SKM-1 (cell line): ENCODE measurements around the gene EHMT1.
"Not testable (repeated sequence)": the region's sequence is repeated elsewhere in the genome, so short reads cannot be mapped to it uniquely, and the experiment has no call there.

Source experiments
- DNase-seq: peaks from one replicate; lab custom pipeline; 2025; ENCODE audit not compliant: unreplicated experiment; lab: John Stamatoyannopoulos, UW

The EHMT1 gene

GRCh38 chr9:137614631-137615386 is 4.0 kb upstream of the EHMT1 start:
- DNase-seq: no peak

- DNase-seq: no peak
Measured at GRCh38 chr9:137615387-137615871, 3.4 kb upstream of the EHMT1 start.

DNA sequence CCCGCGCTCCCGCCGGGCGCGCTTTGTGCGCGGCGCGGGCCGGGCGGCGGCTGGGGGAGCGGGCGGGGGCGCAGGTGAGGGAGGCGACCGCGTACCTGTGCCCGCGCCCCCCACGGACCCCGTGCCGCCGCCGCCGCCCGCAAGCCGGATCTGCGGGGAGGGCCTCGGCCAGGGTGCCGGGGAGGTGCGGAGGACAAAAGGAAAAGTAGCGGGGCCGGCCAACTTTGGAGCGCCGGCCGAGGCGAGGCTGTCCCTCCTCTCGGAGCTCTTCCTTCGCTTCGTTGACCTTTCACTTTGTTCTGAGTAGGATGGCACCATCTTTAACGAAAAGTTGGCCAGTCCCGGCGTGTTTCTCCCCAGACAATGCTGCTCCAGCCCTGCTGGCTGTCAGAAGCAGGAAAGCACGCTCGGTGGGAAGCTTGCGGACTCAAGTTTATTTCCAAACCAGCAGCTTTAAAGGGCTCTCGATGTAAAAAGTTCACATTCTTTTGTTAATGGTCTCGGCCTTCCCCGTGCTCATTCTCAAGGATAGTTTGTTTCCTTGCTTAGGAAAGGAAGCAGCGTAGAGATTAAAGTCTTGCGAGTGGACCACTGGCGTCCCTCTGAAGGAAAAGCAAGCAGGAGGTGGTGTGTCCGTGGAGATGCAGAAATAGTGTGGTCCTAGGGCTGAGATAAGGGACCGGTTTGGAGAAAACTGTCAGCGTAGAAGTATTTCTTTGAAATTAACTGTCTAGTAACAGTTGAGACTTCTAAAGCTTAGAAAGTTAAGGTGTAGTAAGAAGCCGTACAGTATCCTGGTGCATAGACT is 639 bp downstream of the EHMT1 start:
- no peak for DNase-seq

DNA sequence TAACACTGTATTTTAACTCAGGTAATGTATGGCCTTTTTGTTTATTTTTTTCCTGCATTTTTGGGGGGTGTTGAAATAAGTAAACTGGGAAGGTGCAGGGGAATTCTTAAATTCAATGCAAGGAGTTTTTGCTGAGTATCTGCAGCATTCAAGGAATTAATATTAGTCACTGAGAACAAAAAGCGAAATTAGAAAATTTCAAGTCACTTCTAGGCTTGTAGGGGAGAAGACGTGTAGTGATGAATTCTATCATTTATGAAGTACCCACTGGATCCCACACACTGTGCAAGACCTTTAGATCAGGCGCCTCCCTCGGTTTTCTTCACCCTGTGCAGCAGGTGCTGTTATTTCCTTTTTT is 1.2 kb downstream of the EHMT1 start:
- no peak for DNase-seq

DNA sequence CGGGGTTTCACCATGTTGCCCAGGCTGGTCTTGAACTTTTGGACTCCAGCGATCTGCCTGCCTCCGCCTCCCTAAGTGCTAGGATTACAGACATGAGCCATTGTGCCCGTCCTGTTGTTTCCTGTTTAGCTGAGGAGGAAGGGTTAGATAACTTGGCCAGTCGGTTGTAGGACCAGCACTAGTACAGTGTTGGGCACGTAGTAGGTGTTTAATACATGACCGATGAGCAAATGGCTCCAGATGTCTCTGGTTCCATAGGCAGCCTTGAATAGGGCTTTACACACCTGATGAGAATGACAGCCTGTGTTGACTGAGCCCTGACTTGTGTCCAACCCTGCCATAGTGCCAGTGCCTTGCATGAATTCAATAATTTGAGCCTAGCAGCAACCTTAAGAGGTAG is 1.8 kb downstream of the EHMT1 start:
- DNase-seq: no peak

DNA sequence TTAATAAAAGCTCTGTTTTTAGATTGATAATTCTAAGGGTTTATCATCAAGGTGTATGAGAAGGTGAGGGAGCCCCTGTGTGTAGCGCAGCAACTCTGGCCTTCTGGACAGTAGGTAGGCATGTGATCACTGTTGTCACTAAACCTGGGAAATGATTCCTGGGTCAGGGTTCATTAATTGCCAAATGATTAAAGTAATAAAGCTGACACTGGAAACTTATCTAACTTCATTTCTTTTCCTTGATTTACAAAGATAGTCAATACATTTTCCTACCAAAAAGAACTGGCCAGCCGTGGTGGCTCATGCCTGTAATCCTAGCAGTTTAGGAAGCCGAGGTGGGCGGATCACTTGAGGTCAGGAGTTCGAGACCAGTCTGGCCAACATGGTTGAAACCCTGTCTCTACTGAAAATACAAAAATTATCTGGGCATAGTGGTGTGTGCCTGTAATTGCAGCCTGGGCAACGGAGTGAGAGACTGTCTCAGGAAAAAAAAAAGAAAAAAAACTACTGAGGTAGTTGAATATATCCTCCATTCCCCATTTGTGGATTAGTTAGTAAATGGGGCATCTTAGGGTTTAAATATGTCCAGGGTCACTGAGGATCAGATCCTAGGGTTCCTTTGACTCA is 2.4 kb downstream of the EHMT1 start:
- DNase-seq: no peak

DNA sequence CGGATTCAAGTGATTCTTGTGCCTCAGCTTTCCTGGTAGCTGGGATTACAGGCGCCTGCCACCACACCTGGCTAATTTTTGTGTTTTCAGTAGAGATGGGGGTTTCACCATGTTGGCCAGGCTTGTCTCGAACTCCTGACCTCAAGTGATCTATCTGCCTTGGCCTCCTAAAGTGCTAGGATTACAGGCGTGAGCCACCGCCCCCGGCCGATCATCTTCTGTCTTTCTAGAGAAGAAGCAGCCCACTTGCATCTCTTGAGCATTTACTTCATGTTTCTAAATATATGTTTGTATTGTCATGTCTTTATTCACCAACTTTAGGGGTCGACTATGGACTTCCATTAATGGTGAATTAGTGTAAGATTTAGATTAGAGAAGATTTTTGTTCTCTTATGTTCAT is 3.4 kb downstream of the EHMT1 start:
- not testable (repeated sequence) for DNase-seq

DNA sequence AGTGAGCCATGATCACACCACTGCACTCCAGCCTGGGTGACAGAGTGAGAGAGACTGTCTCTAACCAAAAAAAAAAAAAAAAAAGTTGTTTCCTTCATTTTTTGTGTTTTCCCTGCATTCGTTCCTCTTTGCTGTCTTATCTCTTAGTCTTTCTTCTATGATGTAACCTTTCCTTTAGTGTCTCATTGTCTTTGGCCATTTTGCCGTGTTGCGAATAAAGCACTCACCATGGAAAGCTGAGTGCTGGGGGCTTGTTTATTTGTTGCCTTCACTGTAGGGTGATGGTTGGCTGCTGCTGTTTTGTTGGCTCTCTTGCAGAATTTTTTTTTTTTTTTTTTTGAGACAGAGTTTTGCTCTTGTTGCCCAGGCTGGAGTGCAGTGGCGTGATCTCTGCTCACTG is 7.7 kb downstream of the EHMT1 start:
- DNase-seq: no peak

- not testable (repeated sequence) for DNase-seq
Measured at GRCh38 chr9:137627406-137627805, 8.6 kb downstream of the EHMT1 start.

GRCh38 chr9:137630126-137630525 is 11.3 kb downstream of the EHMT1 start:
- DNase-seq: no peak

GRCh38 chr9:137630679-137631078 is 11.9 kb downstream of the EHMT1 start:
- DNase-seq: no peak

DNA sequence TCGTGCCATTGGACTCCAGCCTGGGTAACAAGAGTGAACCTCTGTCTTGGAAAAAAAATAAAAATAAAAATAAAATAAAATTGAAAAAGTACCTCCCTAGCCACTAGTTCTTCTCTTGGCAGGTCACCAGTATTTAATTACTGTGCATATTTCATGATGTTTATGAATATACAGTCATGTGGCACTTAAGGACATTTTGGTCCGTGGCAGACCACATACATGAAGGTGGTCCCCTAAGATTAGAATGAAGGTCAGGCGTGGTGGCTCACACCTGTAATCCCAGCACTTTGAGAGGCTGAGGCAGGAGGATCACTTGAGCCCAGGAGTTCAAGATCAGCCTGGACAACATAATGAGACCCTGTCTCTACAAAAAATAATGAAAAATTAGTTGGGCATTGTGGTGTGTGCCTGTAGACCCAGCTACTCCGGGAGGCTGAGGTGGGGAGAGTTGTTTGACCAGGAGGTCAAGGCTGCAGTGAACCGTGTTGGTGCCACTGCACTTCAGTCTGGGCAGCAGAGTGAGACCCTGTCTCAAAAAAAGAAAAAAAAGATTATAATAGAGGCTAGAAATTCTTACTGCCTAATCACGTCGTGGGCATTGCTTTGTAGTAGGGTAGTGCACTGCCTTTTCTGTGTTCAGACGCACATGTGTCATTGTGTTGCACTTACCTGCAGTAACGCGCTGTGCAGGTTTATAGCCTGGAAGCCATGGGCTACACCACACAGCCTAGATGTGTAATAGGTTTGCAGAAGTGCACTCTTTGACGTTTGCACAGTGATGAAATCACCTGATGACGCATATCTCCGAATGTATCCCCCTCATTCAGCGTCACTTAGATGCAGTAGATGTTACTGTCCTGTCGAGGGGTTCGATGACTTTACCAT is 12.8 kb downstream of the EHMT1 start:
- no peak for DNase-seq

DNA sequence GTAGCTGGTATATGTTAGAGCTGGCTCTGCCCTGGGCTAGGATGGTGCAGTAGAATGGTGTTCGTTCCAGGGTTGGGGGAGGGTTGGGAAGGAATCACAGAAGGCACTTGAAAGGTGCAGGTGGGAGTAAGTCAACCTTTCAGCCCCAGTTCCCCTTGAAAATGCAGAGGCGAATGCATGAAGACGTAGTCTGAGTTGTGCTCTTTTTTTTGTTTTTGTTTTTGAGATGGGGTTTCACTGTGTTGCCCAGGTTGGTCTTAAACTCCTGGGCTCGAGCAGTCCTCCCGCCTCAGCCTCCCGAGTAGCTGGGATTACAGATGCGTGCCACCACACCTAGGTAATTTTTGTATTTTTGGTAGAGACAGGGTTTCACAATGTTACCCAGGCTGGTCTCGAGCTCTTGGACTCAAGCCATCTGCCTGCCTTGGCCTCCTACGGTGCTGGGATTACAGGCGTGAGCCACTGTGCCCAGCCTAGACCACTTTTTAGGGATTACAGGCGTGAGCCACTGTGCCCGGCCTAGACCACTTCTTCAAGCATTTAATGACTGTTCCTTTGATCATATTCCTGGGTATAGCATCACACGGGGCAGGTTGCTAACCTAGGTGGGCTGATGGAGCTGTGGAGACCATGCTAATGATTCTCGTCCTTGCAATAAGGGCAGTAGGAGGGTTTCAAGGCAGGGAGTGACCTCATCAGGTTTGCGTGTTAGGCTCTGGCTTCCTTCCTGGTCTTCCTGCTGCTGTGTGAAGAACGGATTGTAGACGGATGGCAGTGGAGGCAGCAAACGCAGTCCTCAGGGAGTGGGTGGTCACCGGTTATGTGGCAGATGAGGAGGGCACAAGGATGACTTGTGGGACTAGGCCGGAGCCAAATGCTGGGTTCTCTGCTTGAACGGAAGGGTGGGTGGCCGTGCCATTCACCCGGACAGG is 13.7 kb downstream of the EHMT1 start:
- DNase-seq: no peak

- DNase-seq: no peak
Measured at GRCh38 chr9:137634016-137634415, 15.2 kb downstream of the EHMT1 start.

DNA sequence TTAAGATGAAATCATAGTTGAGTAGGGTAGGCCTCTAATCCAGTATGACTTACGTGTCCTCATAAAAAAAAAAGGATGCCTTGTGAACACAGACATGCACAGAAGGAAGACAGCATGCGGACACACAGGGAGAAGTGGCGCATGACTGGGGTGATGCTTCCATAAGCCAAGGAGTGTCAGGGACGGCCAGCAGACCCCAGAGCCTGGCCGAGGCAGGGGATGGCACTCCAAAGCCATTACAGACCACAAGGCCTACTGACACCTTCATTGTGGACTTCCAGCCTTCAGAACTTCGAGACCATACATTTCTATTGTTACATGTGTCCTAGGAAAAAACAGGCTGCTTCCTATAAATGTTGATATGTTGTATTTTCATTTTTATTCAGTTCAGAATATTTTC is 19.9 kb downstream of the EHMT1 start:
- DNase-seq: no peak

DNA sequence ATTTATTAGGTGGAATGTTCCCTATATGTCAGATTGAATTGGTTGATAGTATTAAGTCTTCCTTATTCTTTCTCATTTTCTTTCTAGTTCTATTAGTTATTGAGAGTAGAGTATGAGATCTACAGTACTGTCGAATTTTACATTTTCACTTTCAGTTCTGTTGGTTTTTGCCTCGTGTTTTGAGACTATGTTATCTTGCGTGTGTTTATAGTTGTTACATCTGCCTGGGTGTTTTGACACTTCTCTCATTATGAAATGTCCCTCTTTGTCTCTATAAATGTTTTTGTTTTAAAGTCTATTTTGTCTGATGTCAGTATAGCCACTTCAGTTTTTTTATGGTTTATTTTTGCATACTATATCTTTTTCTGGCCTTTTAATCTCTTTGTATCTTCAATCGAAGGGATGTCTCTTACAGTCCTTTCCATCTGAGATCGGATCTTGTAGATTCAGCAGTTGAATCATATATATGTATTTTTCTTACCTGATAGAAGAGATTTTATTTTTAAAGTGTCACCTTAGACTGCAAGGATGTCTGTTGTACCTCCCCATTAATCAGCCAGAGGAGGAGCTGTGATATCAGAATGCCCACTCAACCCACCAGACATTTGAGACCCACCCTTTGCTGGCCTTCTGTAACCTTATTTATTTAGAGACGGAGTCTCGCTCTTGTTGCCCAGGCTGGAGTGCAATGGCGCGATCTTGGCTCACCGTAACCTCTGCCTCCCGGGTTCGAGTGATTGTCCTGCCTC is 20.7 kb downstream of the EHMT1 start:
- DNase-seq: no peak

- no peak for DNase-seq
Measured at GRCh38 chr9:137640862-137641261, 22.1 kb downstream of the EHMT1 start.

DNA sequence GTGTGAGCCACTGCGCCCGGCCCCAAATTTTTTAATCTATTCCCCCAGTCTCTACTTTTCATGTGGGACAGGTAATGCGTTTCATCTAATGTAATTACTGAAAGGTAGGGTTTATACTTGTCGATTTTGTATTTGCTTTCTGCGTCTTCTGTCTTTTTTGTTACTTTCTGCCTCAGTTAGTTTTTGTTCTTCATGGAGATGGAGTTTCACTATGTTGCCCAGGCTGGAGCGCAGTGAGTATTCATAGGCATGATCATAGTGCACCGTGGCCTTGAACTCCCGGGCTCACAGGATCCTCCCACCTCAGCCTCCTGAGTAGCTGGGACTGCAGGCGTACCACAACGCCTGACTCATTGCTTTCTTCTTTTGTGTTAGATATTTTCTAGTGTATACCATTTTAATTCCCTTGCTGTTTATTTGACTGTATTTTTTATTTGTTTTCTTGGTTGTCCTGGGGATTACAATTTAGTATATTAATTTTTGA is 23.4 kb downstream of the EHMT1 start:
- no peak for DNase-seq

DNA sequence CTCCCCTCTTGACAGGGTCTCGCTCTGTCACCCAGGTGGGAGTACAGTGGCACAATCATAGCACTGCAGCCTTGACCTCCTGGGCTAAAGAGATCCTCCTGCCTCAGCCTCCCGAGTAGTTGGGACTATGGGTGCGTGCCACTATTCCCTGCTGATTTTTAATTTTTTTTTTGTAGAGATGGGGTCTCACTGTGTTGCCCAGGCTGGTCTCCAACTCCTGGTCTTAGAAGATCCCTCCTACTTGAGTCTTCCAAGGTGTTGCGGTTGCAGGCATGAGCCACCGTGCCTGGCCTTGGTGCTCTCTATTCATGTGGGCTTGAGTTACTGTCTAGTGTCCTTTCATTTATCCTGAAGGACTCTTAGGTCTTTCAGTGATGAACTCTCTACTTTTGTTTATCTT is 24.1 kb downstream of the EHMT1 start:
- DNase-seq: no peak
